ENCODE results near the gene OXNAD1. TPM values are rescaled to one million over a fixed set of nuclear protein-coding genes. Genes with fewer than 3 reads are reported as not detected.

Gene OXNAD1
- total RNA-seq, 1 experiment from 2014 or later: 6.6 TPM

DNA sequence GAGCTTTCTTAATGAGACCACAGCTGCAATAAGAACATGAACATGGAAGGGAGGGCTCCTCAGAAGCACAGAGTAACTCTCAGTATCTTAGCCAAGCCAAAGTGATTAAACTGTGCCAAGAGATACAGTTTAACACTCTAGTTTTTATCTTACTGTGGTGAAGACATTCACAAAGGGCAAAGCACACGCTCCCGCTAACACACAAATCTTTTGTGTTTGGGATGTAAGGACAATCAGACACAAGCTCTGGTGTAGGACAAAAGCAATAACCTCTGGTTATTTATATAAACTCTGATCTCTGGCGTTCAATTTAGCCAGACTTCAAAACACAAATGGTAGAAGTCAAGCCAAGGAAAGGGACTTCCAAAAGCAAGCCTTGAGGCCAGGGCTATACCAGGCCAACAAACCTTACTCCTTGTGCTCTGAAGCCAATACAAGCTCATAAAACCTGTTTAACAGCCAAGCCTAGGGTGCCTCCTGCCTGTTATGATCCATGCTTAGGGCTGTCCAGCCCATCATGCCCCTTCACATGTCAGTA lies 28.1 kb upstream of the OXNAD1 start:
- Histone ChIP-seq H3K27ac (ENCODE audit: low read length) (no peak overlapping the region), H3K36me3 (ENCODE audit: control insufficient read depth, insufficient read depth, low read length) (no peaks in the 10 kb centered on the region), H3K4me1 (ENCODE audit: control insufficient read depth, insufficient read depth, low read length) (no peaks in the 10 kb centered on the region), H3K27me3 (ENCODE audit: control insufficient read depth, insufficient read depth, low read length) (no peaks in the 10 kb centered on the region), H3K9me3 (ENCODE audit: control insufficient read depth, insufficient read depth, low read depth, low read length) (no peaks in the 10 kb centered on the region), H3K4me3 (ENCODE audit: low read depth in 2 of 2, low read length in 2 of 2) (no peak overlapping the region)
- ATAC-seq: no peak
- ChIA-PET POLR2A (no interaction called here), CTCF (no interaction called here)
- intact Hi-C loops (cut with micrococcal nuclease; ENCODE audit: unreplicated experiment) (no loop called here), in situ Hi-C loops (cut with HindIII; ENCODE audit: low pct_unique_long_range_greater_than_20kb, low sequenced_read_pairs) (no loop called here)
- DNase-seq (ENCODE audit: low read depth, low spot score): no peak
- BruUV-seq (replicated peaks): no TSS peak
- TF ChIP-seq SIN3A (IDR thresholded peaks at IDR 0.05; ENCODE audit: borderline replicate concordance, insufficient read depth, low read depth, low read length) (no peak), CTCF (IDR thresholded peaks at IDR 0.05) (no peak), TCF7L2 (IDR thresholded peaks at IDR 0.05; ENCODE audit: low read depth, low read length) (no peak), REST (IDR thresholded peaks at IDR 0.05; ENCODE audit: insufficient read depth in 1 of 2, low read depth in 2 of 2, low read length in 1 of 2) (no peak), POLR2AphosphoS5 (IDR thresholded peaks at IDR 0.05; ENCODE audit: low read depth, low read length) (no peak)

- POLR2A ChIA-PET: no interaction called here
- in situ Hi-C loops (cut with HindIII; ENCODE audit: low pct_unique_long_range_greater_than_20kb, low sequenced_read_pairs): no loop called here
- no peak overlapping the region for H3K4me3 ChIP-seq (ENCODE audit: low read depth in 2 of 2, low read length in 2 of 2)
Observed at GRCh38 chr3:16239086-16239770, 25.8 kb upstream of the OXNAD1 start.

More at GRCh38 chr3:16239086-16239770, 25.8 kb upstream of the OXNAD1 start:
- no peaks in the 10 kb centered on the region for H3K9me3 ChIP-seq (ENCODE audit: control insufficient read depth, insufficient read depth, low read depth, low read length)
- ATAC-seq (no peak), DNase-seq (ENCODE audit: low read depth, low spot score) (no peak)
- no peaks in the 10 kb centered on the region for H3K4me1 ChIP-seq (ENCODE audit: control insufficient read depth, insufficient read depth, low read length)
- H3K27me3 ChIP-seq (ENCODE audit: control insufficient read depth, insufficient read depth, low read length): no peaks in the 10 kb centered on the region
- H3K27ac ChIP-seq (ENCODE audit: low read length): no peak overlapping the region
- intact Hi-C loops (cut with micrococcal nuclease; ENCODE audit: unreplicated experiment): no loop called here
- no peak for TF ChIP-seq CTCF (IDR thresholded peaks at IDR 0.05)
- TF ChIP-seq TCF7L2 (IDR thresholded peaks at IDR 0.05; ENCODE audit: low read depth, low read length): no peak
- no peak for TF ChIP-seq SIN3A (IDR thresholded peaks at IDR 0.05; ENCODE audit: borderline replicate concordance, insufficient read depth, low read depth, low read length)
- no peak for TF ChIP-seq REST (IDR thresholded peaks at IDR 0.05; ENCODE audit: insufficient read depth in 1 of 2, low read depth in 2 of 2, low read length in 1 of 2)
- TF ChIP-seq POLR2AphosphoS5 (IDR thresholded peaks at IDR 0.05; ENCODE audit: low read depth, low read length): no peak
- H3K36me3 ChIP-seq (ENCODE audit: control insufficient read depth, insufficient read depth, low read length): no peaks in the 10 kb centered on the region
- no TSS peak for BruUV-seq (replicated peaks)
- CTCF ChIA-PET: no interaction called here
